HG02938 (cell line): ENCODE data around the gene SLC2A14.
"Not testable (repeated sequence)": the region's sequence is repeated elsewhere in the genome, so short reads cannot be mapped to it uniquely, and the experiment has no call there.

Experiments
- ATAC-seq: cut with Tn5 transposase; IDR thresholded peaks from one replicate; pipeline ENCODE4 v1.9.1; 2021; ENCODE audit warnings: mild to moderate bottlenecking, moderate library complexity; ENCODE audit not compliant: unreplicated experiment

The SLC2A14 gene

DNA sequence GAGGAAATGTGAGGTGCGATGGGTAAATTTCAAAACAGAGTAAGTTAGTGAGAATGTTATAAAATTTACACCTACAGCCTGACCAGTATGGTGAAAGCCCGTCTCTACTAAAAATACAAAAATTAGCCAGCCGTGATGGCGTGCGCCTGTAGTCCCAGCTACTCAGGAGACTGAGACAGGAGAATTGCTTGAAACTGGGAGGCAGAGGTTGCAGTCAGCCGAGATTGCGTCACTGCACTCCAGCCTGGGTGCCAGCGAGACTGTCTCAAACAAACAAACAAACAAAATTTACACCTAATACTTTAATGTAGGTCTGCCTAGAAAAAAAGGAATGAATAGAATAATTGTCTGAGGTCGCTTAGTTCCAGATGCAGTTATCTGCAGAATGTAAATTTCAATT, 37.6 kb downstream of the SLC2A14 start:
- no peak for ATAC-seq

DNA sequence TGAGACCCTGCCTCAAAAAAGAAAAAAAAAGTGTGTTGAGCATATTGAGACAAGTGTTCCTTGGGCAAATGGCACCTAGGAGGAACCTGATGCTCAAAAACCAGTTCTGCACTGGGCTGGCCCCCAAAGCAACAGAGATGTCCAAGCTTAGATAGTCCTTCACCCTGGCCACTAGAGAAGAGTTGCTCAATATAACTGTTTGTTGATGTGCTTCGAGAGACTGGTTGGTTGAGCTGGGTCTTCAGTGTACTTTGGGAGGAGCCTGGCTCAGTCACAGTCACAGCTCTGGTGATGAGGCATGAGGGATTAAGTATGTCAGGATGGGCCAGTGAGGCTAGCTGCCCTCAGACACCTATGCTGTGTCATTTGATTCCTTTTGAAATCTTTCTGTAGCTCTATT, 38.0 kb downstream of the SLC2A14 start:
- no peak for ATAC-seq

DNA sequence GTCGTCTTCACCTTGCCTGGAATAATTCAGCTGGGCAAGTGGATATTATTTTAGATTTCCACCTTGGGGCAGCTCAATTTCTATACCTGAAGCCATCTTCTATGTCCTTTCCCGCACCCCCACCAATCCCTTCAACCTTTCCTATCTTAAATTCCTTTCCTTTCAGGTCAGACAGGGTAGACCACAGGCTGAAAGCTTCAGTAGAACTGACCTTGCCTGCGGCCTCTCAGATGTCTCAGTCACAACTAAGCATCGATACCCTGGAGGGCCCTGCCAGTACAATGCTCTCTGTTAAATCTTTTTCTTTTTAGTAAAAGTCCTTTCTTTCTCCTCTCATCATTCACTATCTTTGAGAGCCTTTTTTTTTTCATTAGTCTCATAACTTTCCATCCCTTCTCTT, 38.9 kb downstream of the SLC2A14 start:
- ATAC-seq, result no peak

DNA sequence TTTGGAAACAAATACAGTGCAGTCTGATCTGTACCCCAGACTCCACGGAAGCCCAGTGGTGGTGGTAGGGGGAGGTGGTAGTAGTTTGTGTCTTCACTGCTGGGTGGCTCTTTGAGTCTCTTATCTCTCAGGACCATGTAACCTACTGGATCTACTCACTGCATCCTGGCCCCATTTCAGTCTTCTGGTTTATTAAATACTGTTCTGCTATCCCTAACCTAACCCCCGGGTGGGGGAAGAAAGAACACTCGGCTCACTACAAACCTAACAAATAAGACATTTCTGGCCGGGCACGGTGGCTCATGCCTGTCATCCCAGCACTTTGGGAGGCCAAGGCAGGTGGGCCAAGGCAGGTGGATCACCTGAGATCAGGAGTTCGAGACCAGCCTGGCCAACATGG, 39.5 kb downstream of the SLC2A14 start:
- not testable (repeated sequence) for ATAC-seq

DNA sequence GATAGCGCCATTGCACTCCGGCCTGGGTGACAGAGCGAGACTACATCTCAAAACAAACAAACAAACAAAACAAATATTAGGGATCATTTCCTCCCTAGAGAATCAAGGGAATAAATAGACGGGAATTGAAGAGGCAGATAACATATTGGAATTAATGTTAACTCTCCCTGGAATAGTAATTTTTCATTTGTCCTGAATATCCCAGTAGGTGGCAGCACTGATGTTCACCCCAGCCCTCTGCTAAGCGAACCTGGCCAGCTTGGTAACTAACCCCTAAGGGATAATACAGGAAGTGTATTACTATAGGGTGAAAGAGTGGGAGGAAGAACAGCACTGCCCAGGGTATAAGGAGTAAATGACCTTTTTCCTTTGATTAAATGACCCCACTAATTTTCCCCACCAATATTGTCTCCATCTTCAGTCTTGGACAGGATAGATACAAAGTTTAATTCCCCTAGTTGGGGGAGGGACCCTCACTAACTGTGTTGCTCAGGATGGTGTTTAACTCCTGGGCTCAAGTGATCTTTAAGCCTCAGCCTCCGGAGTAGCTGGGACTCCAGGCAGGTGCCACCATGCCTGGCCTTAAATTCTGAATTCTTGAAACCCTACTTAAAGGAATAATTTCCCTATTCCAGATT, 40.5 kb downstream of the SLC2A14 start:
- no peak for ATAC-seq

DNA sequence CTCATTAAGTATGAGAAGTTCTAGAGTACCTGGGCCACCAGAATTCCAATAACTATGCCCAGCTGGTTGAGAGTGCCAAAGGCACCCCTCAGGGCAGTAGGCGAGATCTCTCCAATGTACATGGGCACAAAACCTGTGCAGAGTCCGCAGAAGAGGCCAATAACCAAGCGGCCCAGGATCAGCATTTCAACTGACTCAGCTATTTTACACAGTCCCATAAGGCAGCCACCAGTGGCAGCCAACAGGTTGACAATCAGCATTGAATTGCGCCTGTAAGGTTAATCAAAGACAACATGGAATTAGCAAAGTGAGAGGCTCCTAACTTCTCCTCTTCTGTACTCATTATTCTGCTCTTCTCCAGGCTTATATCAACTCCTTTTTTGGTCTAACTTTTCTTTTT, 43.0 kb downstream of the SLC2A14 start:
- not testable (repeated sequence) for ATAC-seq

DNA sequence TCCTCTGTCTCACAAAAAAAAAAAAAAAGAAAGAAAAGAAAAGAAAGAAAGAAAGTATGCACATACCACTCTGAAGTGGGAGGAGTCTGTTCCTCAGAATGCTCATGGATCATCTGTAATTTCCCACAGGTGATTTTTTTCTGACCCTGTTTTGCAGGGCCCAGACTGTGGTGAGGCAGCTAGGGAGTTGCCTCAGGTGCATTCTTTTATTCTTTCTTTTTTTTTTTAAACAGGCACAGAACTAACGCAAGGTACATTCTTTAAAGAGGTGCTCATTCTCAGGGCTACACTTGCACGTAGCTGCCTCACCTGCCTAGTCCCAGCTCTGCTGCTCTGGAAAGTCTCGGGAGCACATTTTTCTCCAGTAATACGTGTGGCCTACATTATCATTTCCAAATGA, 47.0 kb downstream of the SLC2A14 start:
- not testable (repeated sequence) for ATAC-seq

DNA sequence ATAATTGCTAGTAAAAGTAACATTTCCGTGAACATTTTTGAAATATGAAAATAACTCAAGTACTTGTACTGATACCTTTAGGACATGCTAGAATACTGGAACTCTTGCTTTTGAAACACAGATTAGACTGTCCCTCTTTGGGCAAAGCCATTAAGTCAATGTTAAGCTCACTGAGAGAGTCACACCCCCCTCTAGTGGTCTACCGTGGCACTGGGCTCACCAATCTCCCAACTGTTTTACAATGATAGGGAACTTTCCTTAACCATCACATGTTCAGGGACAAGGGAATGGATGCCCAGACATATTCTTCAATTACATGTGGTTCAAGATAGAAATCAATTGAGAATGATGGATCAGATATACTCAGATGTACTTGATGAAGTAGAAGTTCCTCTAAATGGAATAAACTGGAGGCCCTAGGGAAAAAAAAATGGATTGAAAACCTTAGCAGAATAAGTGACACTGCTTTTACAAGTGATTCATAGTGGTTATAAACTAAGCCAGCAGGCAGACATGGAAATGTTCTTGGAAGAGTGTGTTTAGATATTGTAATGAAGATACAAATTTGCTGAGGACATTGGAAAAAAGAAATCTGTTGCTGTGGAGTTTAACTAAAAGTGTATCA, 65.7 kb downstream of the SLC2A14 start:
- no peak for ATAC-seq

DNA sequence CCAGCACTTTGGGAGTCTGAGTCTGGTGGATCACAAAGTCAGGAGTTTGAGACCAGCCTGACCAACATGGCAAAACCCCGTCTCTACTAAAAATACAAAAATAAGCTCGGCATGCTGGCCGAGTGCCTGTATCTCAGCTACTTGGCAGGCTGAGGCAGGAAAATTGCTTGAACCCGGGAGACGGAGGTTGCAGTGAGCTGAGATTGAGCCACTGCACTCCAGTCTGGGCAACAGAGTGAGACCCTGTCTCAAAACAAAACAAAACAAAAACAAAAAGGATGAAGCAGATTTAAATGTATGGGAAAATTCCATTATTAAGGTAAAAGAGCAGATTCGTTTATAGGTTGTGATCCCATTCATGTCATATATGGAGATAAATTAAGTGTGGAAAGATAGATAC, 66.4 kb downstream of the SLC2A14 start:
- not testable (repeated sequence) for ATAC-seq

DNA sequence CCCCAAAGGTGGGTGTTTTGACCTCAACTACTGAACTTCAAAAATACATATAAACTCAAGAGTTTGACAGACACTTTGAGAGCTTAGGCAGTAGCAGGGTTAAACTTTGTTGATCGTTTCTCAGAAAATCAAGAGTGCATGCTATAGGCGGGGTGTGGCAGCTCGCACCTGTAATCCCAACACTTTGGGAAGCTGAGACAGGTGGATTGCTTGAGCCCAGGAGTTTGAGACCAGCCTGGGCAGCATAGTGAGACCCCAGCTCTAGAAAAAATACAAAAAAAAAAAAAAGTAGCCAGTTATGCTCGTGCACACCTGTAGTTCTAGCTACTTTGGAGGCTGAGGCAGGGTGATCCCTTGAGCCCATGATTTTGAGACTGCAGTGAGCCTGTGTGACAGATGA, 71.3 kb downstream of the SLC2A14 start:
- no peak for ATAC-seq

DNA sequence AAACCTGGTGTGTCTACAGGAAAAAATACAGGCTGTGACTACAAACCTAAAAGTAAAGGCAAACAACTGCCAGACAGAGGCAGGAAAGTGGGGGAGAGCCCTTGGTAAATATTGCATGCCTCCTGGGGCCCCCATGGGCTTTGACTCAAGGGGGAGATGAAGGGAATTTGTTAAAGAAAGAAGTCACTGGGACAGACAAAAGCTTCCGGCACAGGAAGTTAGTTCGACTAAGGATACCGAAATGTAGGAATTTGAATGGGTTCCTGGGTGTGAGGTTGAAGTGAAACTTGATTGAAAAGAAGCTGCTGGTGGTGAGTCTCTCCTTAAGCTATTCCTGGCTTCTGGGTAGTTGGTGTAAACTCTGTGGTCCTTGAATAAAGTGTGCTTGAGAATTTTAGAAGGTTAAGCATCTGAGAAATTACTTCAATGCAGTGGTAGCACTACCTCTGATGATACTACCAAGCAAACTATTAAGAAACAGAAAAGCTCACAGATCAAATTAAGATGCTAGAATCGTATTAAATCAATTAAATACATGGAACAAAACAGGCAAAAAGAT, 73.9 kb downstream of the SLC2A14 start:
- not testable (repeated sequence) for ATAC-seq

DNA sequence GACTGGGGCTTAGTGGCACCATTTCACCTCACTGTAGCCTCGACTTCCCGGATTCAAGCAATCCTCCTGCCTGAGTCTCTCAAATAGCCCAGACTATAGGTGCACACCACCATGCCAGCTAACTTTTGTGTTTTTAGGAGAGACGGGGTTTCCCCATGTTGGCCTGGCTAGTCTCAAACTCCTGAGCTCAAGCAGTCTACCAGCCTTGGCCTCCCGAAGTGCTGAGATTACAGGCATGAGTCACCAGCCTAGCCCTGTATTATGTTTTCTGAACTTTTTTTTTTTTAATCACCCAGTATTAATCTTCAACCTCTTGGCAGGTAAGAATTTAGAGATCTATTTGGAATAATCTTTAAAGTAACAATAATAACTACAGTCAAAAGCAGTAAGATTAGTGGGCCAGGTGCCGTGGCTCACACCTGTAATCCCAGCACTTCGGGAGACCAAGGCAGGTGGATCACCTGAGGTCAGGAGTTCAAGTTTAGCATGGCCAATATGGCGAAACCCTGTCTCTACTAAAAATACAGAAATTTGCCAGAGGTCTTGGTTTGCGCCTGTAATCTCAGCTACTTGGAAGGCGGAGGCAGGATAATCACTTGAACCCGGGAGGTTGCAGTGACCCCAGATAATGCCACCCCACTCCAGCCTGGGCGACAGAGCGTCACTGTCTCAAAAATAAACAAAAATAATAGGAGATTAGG, 74.9 kb downstream of the SLC2A14 start:
- ATAC-seq, result no peak

DNA sequence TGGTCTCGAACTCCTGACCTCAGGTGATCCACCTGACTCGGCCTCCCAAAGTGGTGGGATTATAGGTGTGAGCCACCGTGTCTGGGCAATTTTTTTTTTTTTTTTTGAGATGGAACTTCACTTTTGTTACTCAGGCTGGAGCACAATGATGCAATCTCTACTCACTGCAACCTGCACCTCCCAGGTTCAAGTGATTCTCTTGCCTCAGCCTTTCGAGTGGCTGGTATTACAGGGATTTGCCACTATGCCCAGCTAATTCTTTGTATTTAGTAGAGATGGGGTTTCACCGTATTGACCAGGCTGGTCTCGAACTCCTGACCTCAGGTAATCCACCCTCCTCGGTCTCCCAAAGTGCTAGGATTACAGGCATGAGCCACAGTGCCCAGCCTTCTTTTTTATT, 75.4 kb downstream of the SLC2A14 start:
- ATAC-seq, result not testable (repeated sequence)

DNA sequence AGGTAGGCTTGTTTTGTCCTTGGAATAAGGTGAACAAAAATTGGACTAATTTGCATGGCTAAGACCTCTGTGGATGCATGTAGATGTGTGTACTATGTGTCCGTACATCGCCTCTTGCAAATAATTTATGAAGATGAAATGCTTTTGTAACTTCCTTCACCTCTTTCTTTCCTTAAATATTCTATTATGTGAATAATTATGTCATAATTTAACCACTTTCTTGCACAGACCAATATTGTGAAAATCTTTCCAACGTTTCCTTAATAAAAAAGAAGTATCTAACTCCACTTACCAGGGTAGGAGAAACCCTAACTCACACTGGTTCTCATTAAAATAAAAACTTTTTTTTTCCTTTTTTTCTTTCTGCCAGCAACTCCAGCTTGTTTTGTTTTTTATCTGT, 79.5 kb downstream of the SLC2A14 start:
- ATAC-seq, result no peak

DNA sequence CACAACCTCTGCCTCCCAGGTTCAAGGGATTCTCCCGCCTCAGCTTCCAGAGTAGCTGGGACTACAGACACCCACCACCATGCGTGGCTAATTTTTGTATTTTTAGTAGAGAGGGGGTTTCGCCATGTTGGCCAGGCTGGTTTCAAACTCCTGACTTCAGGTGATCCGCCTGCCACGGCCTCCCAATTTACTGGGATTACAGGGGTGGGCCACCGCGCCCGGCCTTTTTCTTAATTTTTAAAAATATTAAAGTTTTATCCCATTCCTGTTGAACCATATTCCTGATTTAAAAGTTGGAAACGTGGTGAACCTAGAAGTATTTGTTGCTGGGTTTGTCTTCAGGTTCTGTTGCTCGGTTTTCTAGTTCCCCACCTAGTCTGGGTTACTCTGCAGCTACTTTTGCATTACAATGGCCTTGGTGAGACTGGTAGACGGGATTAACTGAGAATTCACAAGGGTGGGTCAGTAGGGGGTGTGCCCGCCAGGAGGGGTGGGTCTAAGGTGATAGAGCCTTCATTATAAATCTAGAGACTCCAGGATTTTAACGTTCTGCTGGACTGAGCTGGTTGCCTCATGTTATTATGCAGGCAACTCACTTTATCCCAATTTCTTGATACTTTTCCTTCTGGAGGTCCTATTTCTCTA, 83.7 kb downstream of the SLC2A14 start, which contains the start of gene NANOG:
Gene NANOG (plus strand): TSS at position 519 of the 645 bp plus-strand sequence. CDS start 213 bp downstream, outside the sequence.
- ATAC-seq, result not testable (repeated sequence)

DNA sequence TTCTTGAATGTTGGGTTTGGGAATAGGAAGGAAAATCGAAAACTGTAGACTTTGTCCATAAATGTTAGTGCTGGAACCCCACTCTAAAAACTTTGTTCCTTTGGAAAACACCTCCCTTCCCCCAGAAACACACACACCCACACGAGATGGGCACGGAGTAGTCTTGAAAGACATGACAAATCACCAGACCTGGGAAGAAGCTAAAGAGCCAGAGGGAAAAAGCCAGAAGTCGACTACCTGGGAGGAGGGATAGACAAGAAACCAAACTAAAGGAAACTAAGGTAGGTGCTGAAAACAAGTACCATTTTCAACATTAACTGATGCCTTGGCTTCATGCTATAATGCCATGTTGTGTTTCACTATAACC, 84.4 kb downstream of the SLC2A14 start:
- no peak for ATAC-seq

DNA sequence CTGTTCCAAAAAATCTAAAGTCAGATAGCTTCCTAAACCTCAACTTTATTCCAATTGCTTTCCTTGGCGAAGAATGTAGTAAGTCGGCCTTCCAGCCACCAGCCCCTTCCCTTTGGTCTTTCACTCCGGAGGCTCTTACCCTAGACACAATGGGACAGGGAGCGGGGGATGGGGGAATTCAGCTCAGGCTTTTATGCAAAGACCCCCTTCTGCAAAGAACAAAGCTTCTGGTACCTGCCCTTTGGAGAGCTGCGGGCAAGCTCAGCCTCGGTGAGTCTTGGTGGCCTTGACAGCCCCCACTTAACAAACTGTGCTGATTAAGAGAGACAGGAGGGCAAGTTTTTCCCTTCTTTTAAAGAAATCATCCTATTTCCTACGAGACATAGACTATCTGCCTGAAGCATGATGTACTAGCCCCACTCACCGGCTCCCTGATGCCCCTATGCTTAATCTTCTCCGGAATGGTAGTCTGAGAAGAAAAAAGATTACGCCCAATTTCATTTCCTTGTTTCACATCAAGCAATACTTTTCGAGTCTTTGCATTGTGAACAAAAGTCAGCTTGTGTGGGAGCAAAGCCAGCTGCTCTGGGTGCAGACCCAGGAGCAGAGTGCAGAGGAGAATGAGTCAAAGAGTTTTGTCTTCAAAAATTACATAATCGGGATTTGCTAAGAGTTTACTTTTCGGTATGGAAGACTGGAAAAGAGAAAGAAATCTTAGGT, 85.0 kb downstream of the SLC2A14 start:
- no peak for ATAC-seq

DNA sequence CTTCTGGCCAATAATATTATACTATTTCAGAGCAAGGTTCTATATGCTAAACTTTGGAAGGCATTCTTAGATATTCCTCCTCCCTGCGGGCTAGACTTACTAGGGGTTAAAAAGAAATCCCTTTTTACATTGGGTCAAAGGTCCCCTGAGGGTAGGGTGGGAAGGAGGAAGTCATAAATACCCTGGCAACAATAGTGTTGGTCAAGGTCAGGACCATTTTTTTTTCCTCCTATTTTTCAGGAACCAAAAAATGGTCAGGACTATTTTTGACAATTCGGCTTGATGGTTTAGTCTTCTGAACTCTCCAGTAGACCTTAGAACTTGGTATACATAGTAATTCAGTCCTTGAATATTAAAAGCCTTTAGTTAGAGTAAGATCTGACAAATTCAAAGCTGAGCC, 88.0 kb downstream of the SLC2A14 start:
- ATAC-seq, result no peak

DNA sequence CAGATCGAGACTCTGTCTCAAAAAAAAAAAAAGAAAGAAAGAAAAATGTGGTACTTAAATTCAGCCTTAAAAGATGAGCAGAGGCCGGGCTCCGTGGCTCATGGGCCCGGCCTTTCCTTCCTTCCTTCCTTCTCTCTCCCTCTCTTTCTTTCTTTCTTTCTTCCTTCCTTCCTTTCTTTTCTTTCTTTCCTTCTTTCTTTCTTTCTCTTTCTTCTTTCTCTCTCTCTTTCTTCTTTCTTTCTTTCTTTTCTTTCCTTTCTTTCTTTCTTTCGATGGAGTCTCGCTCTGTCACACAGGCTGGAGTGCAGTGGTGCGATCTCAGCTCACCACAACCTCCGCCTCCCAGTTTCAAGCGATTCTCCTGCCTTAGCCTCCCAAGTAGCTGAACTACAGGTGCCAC, 89.3 kb downstream of the SLC2A14 start:
- not testable (repeated sequence) for ATAC-seq

DNA sequence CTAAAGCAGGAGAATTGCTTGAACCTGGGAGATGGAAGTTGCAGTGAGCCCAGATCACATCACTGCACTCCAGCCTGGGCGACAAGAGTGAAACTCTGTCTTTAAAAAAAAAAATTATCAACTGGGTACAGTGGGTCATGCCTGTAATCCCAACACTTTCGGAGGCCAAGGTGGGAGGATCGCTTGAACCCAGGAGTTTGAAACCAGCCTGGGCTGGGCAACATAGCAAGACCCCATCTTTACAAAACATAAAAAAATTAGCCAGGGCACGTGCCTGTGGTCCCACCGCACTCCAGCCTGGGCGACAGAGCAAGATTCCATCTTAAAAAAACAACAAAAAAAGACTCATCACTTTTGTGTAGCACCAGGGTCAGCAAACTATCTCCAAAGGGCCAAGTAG, 90.7 kb downstream of the SLC2A14 start:
- no peak for ATAC-seq

DNA sequence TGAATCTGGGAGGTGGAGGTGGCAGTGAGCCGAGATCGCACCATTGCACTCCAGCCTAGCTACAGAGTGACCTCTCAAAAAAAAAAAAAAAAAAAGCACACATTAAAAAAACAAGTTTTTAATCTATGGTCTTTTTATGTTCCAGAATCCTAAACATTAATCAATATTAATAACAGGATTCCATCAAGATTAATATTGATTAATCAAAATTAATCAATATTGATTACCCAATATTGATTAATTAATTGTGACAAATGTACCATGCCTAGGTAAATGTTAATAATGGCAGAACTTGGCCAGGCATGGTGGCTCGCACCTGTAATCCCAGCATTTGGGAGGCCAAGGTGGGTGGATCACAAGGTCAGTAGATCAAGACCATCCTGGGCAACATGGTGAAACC, 91.4 kb downstream of the SLC2A14 start:
- ATAC-seq, result no peak
